Smooth muscle cell (in vitro differentiated cells): ENCODE measurements around the gene OR5H6. TPM values are rescaled to one million over a fixed set of nuclear protein-coding genes. Genes with fewer than 3 reads are reported as not detected.

Experiments used
- DNase-seq: peaks from one replicate; lab custom pipeline; 2025; ENCODE audit not compliant: unreplicated experiment; lab: John Stamatoyannopoulos, UW
- H2AFZ ChIP-seq: fragments of 200-600 bp; sonication (generic); 2 replicates; pipeline ENCODE4 v1.6.0; 2016; ENCODE audit warnings: antibody characterized with exemption, low read depth, mild to moderate bottlenecking
- H3F3A ChIP-seq: fragments of 200-600 bp; sonication (generic); 2 replicates; pipeline ENCODE4 v1.6.0; 2017; ENCODE audit warnings: antibody characterized with exemption, low read depth
- H3K27ac ChIP-seq: fragments of 200-600 bp; sonication (generic); 2 replicates; pipeline ENCODE4 v1.5.1; 2016; ENCODE audit warnings: low read depth, mild to moderate bottlenecking
- H3K27me3 ChIP-seq: fragments of 200-600 bp; sonication (generic); 2 replicates; pipeline ENCODE4 v1.6.1; 2016; ENCODE audit warnings: low read depth, mild to moderate bottlenecking
- H3K36me3 ChIP-seq: fragments of 200-600 bp; sonication (generic); 2 replicates; pipeline ENCODE4 v1.5.1; 2016; ENCODE audit warnings: low read depth
- H3K4me1 ChIP-seq: fragments of 200-600 bp; sonication (generic); 2 replicates; pipeline ENCODE4 v1.5.1; 2016; ENCODE audit warnings: low read depth
- H3K4me2 ChIP-seq: fragments of 200-600 bp; sonication (generic); 2 replicates; pipeline ENCODE4 v1.6.0; 2016; ENCODE audit warnings: mild to moderate bottlenecking
- H3K4me3 ChIP-seq: fragments of 200-600 bp; sonication (generic); 2 replicates; pipeline ENCODE4 v1.5.1; 2016; ENCODE audit warnings: mild to moderate bottlenecking
- H3K79me2 ChIP-seq: fragments of 200-600 bp; sonication (generic); 2 replicates; pipeline ENCODE4 v1.6.0; 2016; ENCODE audit warnings: low read depth, mild to moderate bottlenecking
- H3K9ac ChIP-seq: fragments of 200-600 bp; sonication (generic); 2 replicates; pipeline ENCODE4 v1.6.0; 2016; ENCODE audit warnings: low read depth
- H3K9me3 ChIP-seq: fragments of 200-600 bp; sonication (generic); replicated peaks from 2 replicates; pipeline ENCODE4 v1.5.1; 2016; ENCODE audit warnings: low read depth
- H4K20me1 ChIP-seq: fragments of 200-600 bp; sonication (generic); 2 replicates; pipeline ENCODE4 v1.6.0; 2016; ENCODE audit warnings: low read depth
- CTCF ChIP-seq: fragments of 200-600 bp; sonication (generic); IDR thresholded peaks from 2 replicates; pipeline ENCODE4 v1.5.1; 2017; ENCODE audit warnings: borderline replicate concordance, mild to moderate bottlenecking, antibody characterized with exemption; ENCODE audit not compliant: insufficient read depth, poor library complexity, severe bottlenecking
- WGBS: methylation state at CpG from one replicate; pipeline ENCODE4 v1.1.7; 2016; ENCODE audit warnings: low lambda C conversion rate; 5-methylcytosine and 5-hydroxymethylcytosine counted together
- polyA plus RNA-seq: library from polyadenylated mRNA; unstranded; fragments of >200 nt; fragmentation: Nextera tagmentation; extraction: Ambion mirVana; gene quantifications from 2 replicates; pipeline ENCODE4 v1.2.1, GENCODE V29; 2016
- total RNA-seq: library from RNA; depleted of rRNA; stranded (reverse); fragments of >200 nt; gene quantifications from 2 replicates; pipeline ENCODE4 v1.2.3, GENCODE V29; 2014

The OR5H6 gene
- total and polyA plus RNA-seq, 2 experiments from 2014 or later, result not detected

DNA sequence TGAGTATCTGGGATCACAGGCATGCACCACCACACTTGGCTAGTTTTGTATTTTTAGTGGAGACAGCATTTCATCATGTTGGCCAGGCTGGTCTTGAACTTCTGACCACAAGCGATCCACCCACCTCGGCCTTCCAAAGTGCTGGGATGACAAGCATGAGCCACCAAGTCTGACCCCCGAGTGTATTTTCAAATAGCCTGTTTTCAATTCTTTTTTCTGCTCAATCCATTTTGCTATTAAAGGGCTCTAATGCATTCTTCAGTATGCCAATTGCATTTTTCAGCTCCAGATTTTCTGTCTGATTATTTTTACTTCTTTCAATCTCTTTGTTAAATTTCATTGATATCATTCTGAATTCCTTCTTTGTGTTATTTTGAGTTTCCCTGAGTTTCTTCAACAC, 5.8 kb downstream of the OR5H6 start:
- no peak for TF ChIP-seq CTCF
- Histone ChIP-seq H3K79me2 (no peaks in the 10 kb centered on the region), H3F3A (no peaks in the 10 kb centered on the region), H3K4me3 (no peak overlapping the region), H3K9ac (no peak overlapping the region), H3K27ac (no peak overlapping the region), H2AFZ (no peak overlapping the region), H4K20me1 (no peaks in the 10 kb centered on the region), H3K27me3 (no peaks in the 10 kb centered on the region), H3K4me2 (no peak overlapping the region), H3K9me3 (peaks cover 7% of the 10 kb centered on the region), H3K36me3 (no peaks in the 10 kb centered on the region), H3K4me1 (no peaks in the 10 kb centered on the region)
- DNase-seq, result no peak
- 92% methylated on average over 3 of the region's 3 CpGs for WGBS

DNA sequence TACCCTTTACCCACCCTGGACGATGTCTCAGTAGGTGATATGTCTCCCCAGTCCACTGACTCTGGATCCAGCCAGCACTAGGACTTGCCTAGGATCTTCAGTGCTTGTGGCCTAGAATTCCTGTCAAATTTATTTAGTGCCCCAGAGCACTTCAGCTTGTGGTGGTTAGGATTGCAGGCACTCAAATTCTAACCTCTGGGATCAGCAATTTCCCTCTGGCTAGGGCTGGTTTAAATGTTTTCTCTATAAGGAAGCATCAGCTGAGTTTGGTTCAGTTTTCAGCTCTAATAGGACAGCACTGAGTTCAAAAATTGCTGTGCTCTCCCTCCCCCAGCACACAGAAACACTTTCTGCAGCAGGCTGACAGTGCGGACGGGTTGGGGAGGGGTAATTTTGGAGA, 8.1 kb downstream of the OR5H6 start:
- Histone ChIP-seq H3K27me3 (no peaks in the 10 kb centered on the region), H3K4me3 (no peak overlapping the region), H3K9me3 (peaks cover 7% of the 10 kb centered on the region), H4K20me1 (no peaks in the 10 kb centered on the region), H3K27ac (no peak overlapping the region), H2AFZ (no peak overlapping the region), H3K9ac (no peak overlapping the region), H3F3A (no peaks in the 10 kb centered on the region), H3K36me3 (no peaks in the 10 kb centered on the region), H3K79me2 (no peaks in the 10 kb centered on the region), H3K4me2 (no peak overlapping the region), H3K4me1 (no peaks in the 10 kb centered on the region)
- TF ChIP-seq CTCF, result no peak
- WGBS, result 82% methylated on average over 3 of the region's 3 CpGs
- DNase-seq, result no peak

- Histone ChIP-seq H3K36me3 (no peaks in the 10 kb centered on the region), H4K20me1 (no peaks in the 10 kb centered on the region), H3K79me2 (no peaks in the 10 kb centered on the region), H3K4me2 (no peak overlapping the region), H3K9me3 (peaks cover under 1% of the 10 kb centered on the region), H2AFZ (no peak overlapping the region), H3K27me3 (no peaks in the 10 kb centered on the region), H3K4me3 (no peak overlapping the region), H3K9ac (no peak overlapping the region), H3F3A (no peaks in the 10 kb centered on the region), H3K4me1 (no peaks in the 10 kb centered on the region), H3K27ac (no peak overlapping the region)
- no peak for TF ChIP-seq CTCF
- WGBS, result 97% methylated on average over 3 of the region's 3 CpGs
- DNase-seq, result no peak
Observed at GRCh38 chr3:98274914-98275313, 10.9 kb downstream of the OR5H6 start.

GRCh38 chr3:98282205-98282604, 18.2 kb downstream of the OR5H6 start, which contains the start of gene OR5H2:
TSS of gene OR5H2 (plus strand) at chr3:98282505. CDS start at chr3:98282903, 398 bp downstream.
- 56% methylated on average over 2 of the region's 2 CpGs for WGBS
- no peaks in the 10 kb centered on the region for H3K4me1 ChIP-seq
- no peak within 1 kb of the TSS for H3K9ac ChIP-seq
- DNase-seq, result no peak
- H3K36me3 ChIP-seq, result no peaks in the 10 kb centered on the region
- no peaks in the 10 kb centered on the region for H3K27me3 ChIP-seq
- no peaks in the 10 kb centered on the region for H4K20me1 ChIP-seq
- no peaks in the 10 kb centered on the region for H3K79me2 ChIP-seq
- no peaks in the 10 kb centered on the region for H3F3A ChIP-seq
- no peak within 1 kb of the TSS for H3K27ac ChIP-seq
- no peak within 1 kb of the TSS for H3K4me3 ChIP-seq
- no peaks in the 10 kb centered on the region for H3K9me3 ChIP-seq
- H3K4me2 ChIP-seq, result no peak within 1 kb of the TSS
- TF ChIP-seq CTCF, result no peak
- H2AFZ ChIP-seq, result peak within 1 kb of the TSS; percentile 7
